ENCODE results near the gene NR2E1. TPM values are rescaled to one million over a fixed set of nuclear protein-coding genes. Genes with fewer than 3 reads are reported as not detected.

Gene NR2E1
- polyA plus RNA-seq, 1 of the 3 experiments (the other 2 are of a cell fraction), result not detected

GRCh38 chr6:108130262-108130661 is 35.6 kb upstream of the NR2E1 start:
- Histone ChIP-seq H3K79me2 (ENCODE audit: insufficient read depth) (no peaks in the 10 kb centered on the region), H3K4me3 (ENCODE audit: low read depth in 2 of 2, low read length in 1 of 2) (no peak overlapping the region), H3K27ac (ENCODE audit: low read depth in 2 of 2, low read length in 1 of 2) (no peak overlapping the region), H3K4me1 (ENCODE audit: control insufficient read depth in 1 of 2, insufficient read depth in 2 of 2, low read depth in 1 of 2, low read length in 1 of 2) (no peaks in the 10 kb centered on the region; a peak in 1 of 4 replicates), H4K20me1 (ENCODE audit: insufficient read depth) (no peaks in the 10 kb centered on the region), H3F3A (replicated peaks; ENCODE audit: insufficient read depth) (no peaks in the 10 kb centered on the region), H3K27me3 (ENCODE audit: insufficient read depth) (no peaks in the 10 kb centered on the region; the same call in 1 of the 2 replicates), H3K9ac (no peak overlapping the region), H3K36me3 (replicated peaks in 1 of 2; ENCODE audit: control insufficient read depth in 1 of 2, insufficient read depth in 2 of 2, low read length in 1 of 2) (no peaks in the 10 kb centered on the region), H3K4me2 (no peak overlapping the region), H3K9me2 (no peaks in the 10 kb centered on the region), H2AFZ (ENCODE audit: low read depth) (no peak overlapping the region), H3K9me3 (no peaks in the 10 kb centered on the region)
- TF ChIP-seq RFX5 (IDR thresholded peaks at IDR 0.05; ENCODE audit: low read length), result no peak
- TF ChIP-seq, protein P1, sequence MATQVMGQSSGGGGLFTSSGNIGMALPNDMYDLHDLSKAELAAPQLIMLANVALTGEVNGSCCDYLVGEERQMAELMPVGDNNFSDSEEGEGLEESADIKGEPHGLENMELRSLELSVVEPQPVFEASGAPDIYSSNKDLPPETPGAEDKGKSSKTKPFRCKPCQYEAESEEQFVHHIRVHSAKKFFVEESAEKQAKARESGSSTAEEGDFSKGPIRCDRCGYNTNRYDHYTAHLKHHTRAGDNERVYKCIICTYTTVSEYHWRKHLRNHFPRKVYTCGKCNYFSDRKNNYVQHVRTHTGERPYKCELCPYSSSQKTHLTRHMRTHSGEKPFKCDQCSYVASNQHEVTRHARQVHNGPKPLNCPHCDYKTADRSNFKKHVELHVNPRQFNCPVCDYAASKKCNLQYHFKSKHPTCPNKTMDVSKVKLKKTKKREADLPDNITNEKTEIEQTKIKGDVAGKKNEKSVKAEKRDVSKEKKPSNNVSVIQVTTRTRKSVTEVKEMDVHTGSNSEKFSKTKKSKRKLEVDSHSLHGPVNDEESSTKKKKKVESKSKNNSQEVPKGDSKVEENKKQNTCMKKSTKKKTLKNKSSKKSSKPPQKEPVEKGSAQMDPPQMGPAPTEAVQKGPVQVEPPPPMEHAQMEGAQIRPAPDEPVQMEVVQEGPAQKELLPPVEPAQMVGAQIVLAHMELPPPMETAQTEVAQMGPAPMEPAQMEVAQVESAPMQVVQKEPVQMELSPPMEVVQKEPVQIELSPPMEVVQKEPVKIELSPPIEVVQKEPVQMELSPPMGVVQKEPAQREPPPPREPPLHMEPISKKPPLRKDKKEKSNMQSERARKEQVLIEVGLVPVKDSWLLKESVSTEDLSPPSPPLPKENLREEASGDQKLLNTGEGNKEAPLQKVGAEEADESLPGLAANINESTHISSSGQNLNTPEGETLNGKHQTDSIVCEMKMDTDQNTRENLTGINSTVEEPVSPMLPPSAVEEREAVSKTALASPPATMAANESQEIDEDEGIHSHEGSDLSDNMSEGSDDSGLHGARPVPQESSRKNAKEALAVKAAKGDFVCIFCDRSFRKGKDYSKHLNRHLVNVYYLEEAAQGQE (IDR thresholded peaks at IDR 0.05; ENCODE audit: low read depth, low read length), result no peak
- TF ChIP-seq GABPA (IDR thresholded peaks at IDR 0.05; ENCODE audit: low read depth), result no peak
- TF ChIP-seq FOXJ3 (CRISPR knock-in tag; IDR thresholded peaks at IDR 0.05), result no peak
- no peak for TF ChIP-seq EP300 (IDR thresholded peaks at IDR 0.05; ENCODE audit: borderline replicate concordance in 1 of 2, low read depth in 1 of 2, low read length in 1 of 2)
- no peak for DNase-seq
- CTCF ChIA-PET, result interaction anchor here (0.6 to 1.6 kb wide), 2 partner anchors 15 to 272 kb away, joined by 3 to 5 read pairs; no protein-coding TSS in a partner anchor
- POLR2A ChIA-PET, result no interaction called here

DNA sequence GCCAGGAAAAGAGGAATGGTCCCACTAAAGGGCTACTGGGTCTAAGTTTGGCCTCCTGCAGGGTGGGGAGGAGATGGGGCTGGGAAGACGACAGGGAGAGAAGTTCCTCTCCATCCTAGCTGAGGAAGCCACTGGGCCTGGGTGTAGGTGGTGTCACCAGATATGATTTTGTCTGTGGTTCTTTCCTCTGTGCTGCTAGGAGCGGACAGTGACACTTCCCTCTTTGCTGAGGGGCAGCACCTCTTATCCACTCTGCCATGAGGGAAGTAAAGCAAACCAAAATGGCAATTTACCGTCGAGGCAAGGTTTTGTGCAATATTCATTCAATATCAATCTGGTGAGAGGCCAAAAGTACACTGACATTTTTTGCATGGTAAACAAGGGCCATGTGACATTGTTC is 33.0 kb upstream of the NR2E1 start:
- H3F3A ChIP-seq (replicated peaks; ENCODE audit: insufficient read depth), result no peaks in the 10 kb centered on the region
- H4K20me1 ChIP-seq (ENCODE audit: insufficient read depth), result no peaks in the 10 kb centered on the region
- WGBS (ENCODE audit: low lambda C conversion rate), result 92% methylated on average over 4 of the region's 4 CpGs
- H3K9me2 ChIP-seq, result no peaks in the 10 kb centered on the region
- no peaks in the 10 kb centered on the region; a peak in 1 of 4 replicates for H3K4me1 ChIP-seq (ENCODE audit: control insufficient read depth in 1 of 2, insufficient read depth in 2 of 2, low read depth in 1 of 2, low read length in 1 of 2)
- ChIA-PET POLR2A (interaction anchor here (0.6 kb wide), 1 partner anchor 11 kb away, joined by 4 read pairs; no protein-coding TSS in a partner anchor), CTCF (interaction anchor here (1.5 kb wide), 1 partner anchor 359 kb away, joined by 5 read pairs; no protein-coding TSS in a partner anchor)
- no peak overlapping the region for H3K4me3 ChIP-seq (ENCODE audit: low read depth in 2 of 2, low read length in 1 of 2)
- no peak overlapping the region for H3K9ac ChIP-seq
- no peaks in the 10 kb centered on the region for H3K79me2 ChIP-seq (ENCODE audit: insufficient read depth)
- no peak overlapping the region for H3K27ac ChIP-seq (ENCODE audit: low read depth in 2 of 2, low read length in 1 of 2)
- no peaks in the 10 kb centered on the region for H3K9me3 ChIP-seq
- H3K36me3 ChIP-seq (replicated peaks in 1 of 2; ENCODE audit: control insufficient read depth in 1 of 2, insufficient read depth in 2 of 2, low read length in 1 of 2), result no peaks in the 10 kb centered on the region
- no peak overlapping the region for H3K4me2 ChIP-seq
- no peaks in the 10 kb centered on the region; the same call in 1 of the 2 replicates for H3K27me3 ChIP-seq (ENCODE audit: insufficient read depth)
- no peak overlapping the region for H2AFZ ChIP-seq (ENCODE audit: low read depth)
- DNase-seq, result no peak
- no peak for TF ChIP-seq NRF1 (IDR thresholded peaks at IDR 0.05; ENCODE audit: low read depth, low read length)
- TF ChIP-seq CTCF (IDR thresholded peaks at IDR 0.05), result no peak
- no peak for TF ChIP-seq TCF12 (IDR thresholded peaks at IDR 0.05)
- TF ChIP-seq EP300 (IDR thresholded peaks at IDR 0.05; ENCODE audit: borderline replicate concordance in 1 of 2, low read depth in 1 of 2, low read length in 1 of 2), result no peak
- TF ChIP-seq EZH2phosphoT487 (IDR thresholded peaks at IDR 0.05; ENCODE audit: borderline replicate concordance, low read depth), result no peak
- TF ChIP-seq GATA2 (CRISPR knock-in tag; IDR thresholded peaks at IDR 0.05), result no peak
- TF ChIP-seq, protein P2, sequence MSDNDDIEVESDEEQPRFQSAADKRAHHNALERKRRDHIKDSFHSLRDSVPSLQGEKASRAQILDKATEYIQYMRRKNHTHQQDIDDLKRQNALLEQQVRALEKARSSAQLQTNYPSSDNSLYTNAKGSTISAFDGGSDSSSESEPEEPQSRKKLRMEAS (IDR thresholded peaks at IDR 0.05; ENCODE audit: low read depth), result no peak
- TF ChIP-seq RFX5 (IDR thresholded peaks at IDR 0.05; ENCODE audit: low read length), result no peak
- TF ChIP-seq, protein P3, sequence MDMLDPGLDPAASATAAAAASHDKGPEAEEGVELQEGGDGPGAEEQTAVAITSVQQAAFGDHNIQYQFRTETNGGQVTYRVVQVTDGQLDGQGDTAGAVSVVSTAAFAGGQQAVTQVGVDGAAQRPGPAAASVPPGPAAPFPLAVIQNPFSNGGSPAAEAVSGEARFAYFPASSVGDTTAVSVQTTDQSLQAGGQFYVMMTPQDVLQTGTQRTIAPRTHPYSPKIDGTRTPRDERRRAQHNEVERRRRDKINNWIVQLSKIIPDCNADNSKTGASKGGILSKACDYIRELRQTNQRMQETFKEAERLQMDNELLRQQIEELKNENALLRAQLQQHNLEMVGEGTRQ (IDR thresholded peaks at IDR 0.05; ENCODE audit: borderline replicate concordance, low read depth, low read length), result no peak
- no peak for TF ChIP-seq YY1 (IDR thresholded peaks at IDR 0.05; ENCODE audit: low read depth)
- no peak for TF ChIP-seq FOXM1 (IDR thresholded peaks at IDR 0.05; ENCODE audit: low read depth)
- TF ChIP-seq ZBTB33 (IDR thresholded peaks at IDR 0.05; ENCODE audit: borderline replicate concordance, low read depth), result no peak
- no peak for TF ChIP-seq CHD2 (IDR thresholded peaks at IDR 0.05; ENCODE audit: low read length, partially characterized antibody)
- TF ChIP-seq FOSL2 (IDR thresholded peaks at IDR 0.05; ENCODE audit: borderline replicate concordance, low read depth), result no peak
- TF ChIP-seq RAD21 (IDR thresholded peaks at IDR 0.05; ENCODE audit: low read length), result no peak
- no peak for TF ChIP-seq JUND (IDR thresholded peaks at IDR 0.05)
- TF ChIP-seq NFIC (IDR thresholded peaks at IDR 0.05; ENCODE audit: borderline replicate concordance), result no peak
